GM21825 (cell line): ENCODE measurements around the gene FREM3.

Source experiments
- ATAC-seq: cut with Tn5 transposase; IDR thresholded peaks from one replicate; pipeline ENCODE4 v1.9.1; 2021; ENCODE audit warnings: mild to moderate bottlenecking, moderate library complexity; ENCODE audit not compliant: unreplicated experiment

The FREM3 gene

DNA sequence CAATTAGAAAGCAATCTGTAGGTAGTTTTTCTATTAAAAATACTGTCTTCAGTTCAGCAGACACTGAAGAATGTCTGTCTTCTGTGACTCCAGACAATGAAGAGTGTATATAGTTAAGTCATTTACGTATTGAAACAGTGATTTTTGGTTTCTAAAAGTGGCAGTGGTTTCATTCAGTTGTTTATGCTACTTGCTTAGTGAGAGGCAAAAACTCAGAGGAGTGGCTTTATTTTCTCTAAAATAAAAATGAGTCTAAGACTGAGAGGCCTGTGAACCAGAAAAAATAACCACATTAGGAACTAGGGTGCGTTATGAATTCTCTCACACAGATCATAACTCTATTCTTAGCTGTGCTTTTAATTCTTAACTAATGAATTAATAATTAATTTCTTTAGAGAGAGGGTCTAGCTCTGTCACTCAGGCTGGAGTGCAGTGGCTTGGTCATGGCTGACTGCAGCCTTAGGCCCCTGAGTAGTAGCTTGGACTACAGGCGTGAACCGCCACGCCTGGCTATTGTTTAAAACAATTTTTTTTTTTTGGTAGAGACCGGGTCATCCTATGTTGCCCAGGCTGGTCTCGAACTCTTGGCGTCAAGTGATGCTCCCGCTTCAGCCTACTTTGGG is 31.4 kb downstream of the FREM3 start:
- ATAC-seq: peak; percentile 97

DNA sequence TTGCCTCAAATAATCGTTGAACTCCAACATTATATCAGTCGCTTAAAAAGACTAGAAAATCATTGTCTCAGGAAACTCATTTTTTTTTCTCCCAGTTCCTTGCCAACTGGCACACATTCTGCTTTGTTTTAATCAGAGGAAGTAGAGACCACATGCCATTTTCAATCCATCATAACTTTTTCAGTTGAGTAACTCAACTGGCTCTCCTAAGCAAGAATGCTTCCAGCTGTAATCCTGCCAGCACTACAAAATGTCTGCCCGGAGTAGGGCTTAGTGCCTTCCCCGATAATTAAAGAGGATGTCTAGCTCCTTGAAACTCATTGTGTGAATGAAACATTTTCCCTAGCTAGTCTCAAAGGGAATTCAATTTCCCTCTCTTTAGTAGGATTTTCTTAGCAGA is 33.0 kb downstream of the FREM3 start:
- no peak for ATAC-seq

DNA sequence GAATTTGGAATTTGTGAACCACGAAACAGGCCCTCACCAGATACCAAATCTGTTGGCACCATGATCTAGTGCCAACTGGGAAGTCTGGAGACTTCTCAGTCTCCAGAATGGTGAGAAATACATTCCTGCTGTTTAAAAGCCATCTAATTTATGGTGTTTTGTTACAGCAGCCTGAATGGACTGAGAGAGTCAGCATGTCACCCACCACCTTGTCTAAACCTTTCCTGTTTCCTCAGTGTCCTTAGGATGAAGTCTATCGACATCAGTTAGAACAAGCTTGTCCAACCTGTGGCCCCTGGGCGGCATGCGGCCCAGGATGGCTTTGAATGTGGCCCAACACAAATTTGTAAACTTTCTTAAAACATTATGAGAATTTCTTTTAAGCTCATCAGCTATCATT is 42.1 kb downstream of the FREM3 start:
- ATAC-seq: no peak

DNA sequence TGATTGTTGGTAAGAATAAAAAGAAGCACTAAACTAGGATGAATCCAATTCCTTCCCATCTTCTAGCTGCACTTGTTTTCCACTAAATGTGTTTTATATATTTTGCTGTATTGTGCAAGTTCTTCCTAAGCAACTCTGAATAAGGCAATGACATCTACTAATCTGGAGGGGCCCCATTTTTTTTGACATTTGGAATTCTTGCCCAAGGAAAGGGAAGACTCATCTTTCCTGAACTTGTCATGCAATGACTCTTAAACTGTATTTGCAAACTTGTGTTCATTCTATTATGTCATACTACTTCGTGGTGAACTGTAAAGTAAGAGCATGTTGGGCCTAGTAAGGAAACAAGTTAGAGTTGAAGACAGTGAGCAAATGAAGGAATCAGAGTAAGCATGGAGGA is 45.9 kb downstream of the FREM3 start:
- no peak for ATAC-seq

GRCh38 chr4:143653031-143653430 is 47.4 kb downstream of the FREM3 start:
- ATAC-seq: no peak

- no peak for ATAC-seq
Observed at GRCh38 chr4:143643399-143643798, 57.1 kb downstream of the FREM3 start.

DNA sequence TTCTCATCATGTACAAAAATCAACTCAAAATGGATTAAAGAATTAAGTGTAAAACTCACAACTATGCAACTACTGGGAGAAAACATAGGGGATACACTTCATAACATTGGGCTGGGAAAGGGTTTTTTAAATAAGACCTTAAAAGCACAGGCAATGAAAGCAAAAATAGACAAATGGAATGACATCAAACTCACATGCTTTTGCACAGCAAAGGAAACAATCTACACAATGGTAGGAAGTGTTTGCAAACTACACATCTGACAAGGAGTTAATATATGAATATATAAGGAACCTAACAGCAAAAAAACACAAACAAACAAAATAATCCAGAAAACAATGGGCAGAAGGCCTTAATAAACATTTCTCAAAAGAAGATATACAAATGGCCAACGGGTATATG is 57.9 kb downstream of the FREM3 start:
- ATAC-seq: no peak

- ATAC-seq: no peak
Observed at GRCh38 chr4:143641361-143641760, 59.1 kb downstream of the FREM3 start.

GRCh38 chr4:143634763-143635162 is 65.7 kb downstream of the FREM3 start:
- no peak for ATAC-seq

DNA sequence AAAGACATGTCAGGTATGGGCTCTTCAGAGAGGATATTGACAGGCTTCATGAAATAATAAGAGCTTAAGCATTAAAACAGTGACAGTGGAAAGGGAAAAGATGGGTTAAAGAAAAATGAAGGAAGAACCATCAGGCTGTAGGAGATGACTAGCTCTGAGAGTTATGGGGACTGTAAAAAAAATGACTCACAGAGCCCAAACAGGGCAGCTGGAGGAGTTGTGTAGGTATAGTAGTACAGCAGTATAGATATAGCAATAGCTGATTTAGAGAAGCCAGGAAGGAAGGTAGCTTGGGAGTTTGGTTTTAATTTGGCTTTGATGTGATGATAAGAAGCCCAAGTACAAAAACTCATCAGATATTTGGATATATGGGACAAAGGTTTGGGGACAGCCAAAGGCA is 66.6 kb downstream of the FREM3 start:
- ATAC-seq: no peak

- ATAC-seq: no peak
Observed at GRCh38 chr4:143626134-143626911, 74.2 kb downstream of the FREM3 start.

GRCh38 chr4:143625632-143626031 is 74.8 kb downstream of the FREM3 start:
- no peak for ATAC-seq

DNA sequence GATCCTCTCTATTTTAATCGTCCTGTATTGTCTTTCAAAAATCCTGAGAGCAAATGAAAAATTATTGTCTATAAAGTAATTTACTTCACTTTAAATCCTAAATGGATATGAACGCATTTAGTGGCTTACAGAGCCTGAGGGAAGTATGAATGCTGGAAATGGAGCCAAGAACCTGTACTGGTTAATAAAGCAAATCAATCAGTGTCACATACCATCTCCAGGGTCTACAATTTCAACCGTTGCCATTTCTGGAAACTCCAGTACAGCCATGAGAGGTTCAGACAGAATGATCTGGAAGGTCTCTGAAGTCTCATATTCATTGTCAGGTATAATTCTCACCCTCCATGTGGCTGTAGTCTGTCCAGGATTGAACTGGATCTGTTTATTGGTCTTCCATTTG is 76.6 kb downstream of the FREM3 start:
- no peak for ATAC-seq

DNA sequence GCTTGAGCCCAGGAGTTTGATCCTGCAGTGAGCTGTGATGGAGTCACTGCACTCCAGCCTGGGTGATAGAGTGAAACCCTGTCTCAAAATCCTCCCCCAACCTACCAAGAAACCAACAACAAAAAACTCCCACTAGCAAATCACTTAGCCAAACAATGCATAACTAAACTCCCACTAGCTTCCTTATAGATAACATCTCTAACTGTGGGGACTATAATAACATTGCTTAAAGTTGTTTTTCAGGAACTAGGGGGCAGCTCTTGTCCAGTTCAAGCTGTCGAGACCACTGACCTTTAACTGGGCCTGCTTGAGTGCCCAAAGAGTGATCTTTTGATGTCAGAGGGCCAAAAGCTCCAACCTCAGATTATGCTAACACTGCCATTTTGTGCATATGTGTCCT is 81.7 kb downstream of the FREM3 start:
- ATAC-seq: no peak

DNA sequence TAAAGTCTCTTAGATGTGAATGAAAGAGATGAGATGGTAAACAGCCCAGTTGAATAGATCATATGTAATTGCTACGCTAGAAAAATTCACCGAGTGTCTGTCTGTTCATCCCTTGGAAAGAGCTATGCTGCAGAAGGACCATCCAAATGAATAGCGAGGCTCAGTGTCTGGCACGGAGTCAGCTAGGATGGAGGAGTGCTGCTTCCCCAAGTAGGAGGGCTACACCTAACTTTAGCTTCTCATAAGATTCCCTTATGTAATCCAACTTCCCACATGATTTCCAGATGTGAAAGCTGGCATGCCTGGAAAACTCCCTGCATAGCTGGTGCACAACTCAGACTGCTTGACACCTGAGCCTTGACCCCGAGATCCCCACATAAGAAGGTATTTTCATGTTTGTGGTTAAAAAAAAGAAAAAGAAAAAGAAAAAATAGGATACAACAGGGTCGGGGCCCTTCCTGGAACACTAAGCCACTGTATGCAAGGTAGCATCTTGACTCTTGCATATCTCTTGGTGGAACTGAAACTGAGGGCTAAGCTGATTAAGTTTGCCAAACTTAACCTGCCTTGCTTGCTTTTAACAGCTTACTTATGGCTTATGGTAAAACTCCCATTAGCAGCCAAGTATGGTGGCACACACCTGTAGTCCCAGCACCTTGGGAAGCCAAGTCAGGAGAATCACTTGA is 82.3 kb downstream of the FREM3 start:
- ATAC-seq: no peak

DNA sequence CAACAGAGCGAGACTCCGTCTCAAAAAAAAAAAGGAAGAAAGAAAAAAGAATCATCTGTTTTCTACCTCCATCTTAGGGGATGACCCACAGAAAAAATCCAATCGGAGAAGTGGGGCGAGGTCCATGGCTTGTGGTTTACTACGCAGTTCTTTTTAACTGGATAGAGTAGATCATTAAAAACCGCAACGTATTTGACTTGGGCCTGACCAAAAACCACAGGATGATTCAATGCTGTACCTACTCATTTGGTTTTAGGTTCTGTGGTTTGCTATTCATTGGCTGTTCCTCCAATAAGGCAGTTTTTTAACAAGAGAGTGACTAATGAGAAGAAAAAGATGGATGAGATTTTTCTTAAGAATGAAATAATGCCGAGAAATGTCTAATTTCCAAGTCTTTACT is 83.7 kb downstream of the FREM3 start:
- peak; percentile 94 for ATAC-seq

DNA sequence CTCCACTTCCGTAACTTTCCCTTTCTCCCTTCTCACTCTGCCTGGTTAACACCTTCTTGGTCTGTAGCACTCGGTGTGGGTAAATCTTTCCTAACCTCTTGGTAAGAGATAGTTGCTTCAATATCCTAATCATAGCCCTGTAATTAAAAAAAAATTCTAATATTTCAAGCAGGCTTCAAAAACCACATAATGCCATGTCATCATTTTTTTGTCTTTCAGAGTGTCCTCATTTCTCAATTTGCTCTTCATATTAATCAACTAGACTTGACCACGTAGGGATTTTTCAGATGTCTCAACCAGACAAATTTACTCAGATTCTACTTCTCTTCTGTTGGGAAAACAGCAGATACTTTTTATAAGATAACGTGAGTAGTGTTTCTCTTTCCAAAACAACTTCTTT is 91.0 kb downstream of the FREM3 start:
- no peak for ATAC-seq

GRCh38 chr4:143606480-143606879 is 94.0 kb downstream of the FREM3 start:
- no peak for ATAC-seq

DNA sequence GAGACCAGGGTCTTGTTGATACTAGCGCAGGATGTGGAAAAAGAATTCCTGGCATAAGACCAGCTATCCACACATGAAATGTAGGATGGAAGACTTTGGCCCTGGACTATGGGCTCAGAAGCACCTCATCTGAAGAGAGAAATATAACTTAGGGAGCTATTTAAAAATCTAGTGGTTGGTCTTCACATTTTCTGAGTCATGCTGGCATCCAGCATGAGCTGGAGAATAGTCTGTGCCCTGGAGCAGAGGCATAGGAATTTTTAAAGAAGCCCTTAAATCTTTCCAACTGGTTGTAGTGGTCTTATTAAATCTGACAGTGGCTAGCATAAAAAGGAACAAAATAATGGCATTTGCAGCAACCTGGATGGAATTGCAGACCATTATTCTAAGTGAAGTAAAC is 100.6 kb downstream of the FREM3 start:
- no peak for ATAC-seq

DNA sequence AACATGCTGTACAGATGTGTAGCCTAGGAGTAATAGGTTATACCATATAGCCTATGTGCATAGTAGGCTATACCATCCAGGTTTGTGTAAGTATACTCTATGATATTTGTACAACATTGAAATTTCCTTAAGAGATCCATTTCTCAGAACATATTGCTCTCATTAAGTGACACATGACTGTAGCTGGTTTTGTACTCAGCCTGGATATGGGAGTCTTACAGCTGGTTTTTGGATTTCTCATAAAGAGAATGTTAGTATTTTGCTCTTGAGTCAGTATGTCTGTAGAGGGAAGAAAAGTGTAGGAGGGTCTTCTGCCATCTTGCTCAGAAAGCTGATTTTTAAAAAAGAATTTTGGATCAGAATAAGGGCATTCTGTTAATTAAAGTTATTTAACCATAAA is 101.7 kb downstream of the FREM3 start:
- ATAC-seq: no peak

GRCh38 chr4:143597276-143597675 is 103.2 kb downstream of the FREM3 start:
- ATAC-seq: no peak

- ATAC-seq: no peak
Observed at GRCh38 chr4:143587703-143588102, 112.8 kb downstream of the FREM3 start.
